Measurements from ENCODE around the gene EFCAB11. TPM values are rescaled to one million over a fixed set of nuclear protein-coding genes. Genes with fewer than 3 reads are reported as not detected.

Gene EFCAB11
- total RNA-seq, 4 donors from 2014 or later, result 3.2 to 5.1 (median 3.7) TPM

- 100% methylated on average over 1 of the region's 1 CpG for WGBS
- no peak for DNase-seq (ENCODE audit: low spot score in 2 of 2)
- peaks cover 11% of the 10 kb centered on the region for H3K4me1 ChIP-seq
- no peak overlapping the region for H3K4me3 ChIP-seq
- no peaks in the 10 kb centered on the region for H3K27me3 ChIP-seq
- H3K9me3 ChIP-seq, result no peaks in the 10 kb centered on the region
- no peak overlapping the region for H3K27ac ChIP-seq
- H3K36me3 ChIP-seq, result no peaks in the 10 kb centered on the region
- TF ChIP-seq EP300 (IDR thresholded peaks at IDR 0.05) (no peak), POLR2AphosphoS5 (IDR thresholded peaks at IDR 0.05) (no peak), POLR2A (IDR thresholded peaks at IDR 0.05) (no peak)
- TF ChIP-seq, protein P1, sequence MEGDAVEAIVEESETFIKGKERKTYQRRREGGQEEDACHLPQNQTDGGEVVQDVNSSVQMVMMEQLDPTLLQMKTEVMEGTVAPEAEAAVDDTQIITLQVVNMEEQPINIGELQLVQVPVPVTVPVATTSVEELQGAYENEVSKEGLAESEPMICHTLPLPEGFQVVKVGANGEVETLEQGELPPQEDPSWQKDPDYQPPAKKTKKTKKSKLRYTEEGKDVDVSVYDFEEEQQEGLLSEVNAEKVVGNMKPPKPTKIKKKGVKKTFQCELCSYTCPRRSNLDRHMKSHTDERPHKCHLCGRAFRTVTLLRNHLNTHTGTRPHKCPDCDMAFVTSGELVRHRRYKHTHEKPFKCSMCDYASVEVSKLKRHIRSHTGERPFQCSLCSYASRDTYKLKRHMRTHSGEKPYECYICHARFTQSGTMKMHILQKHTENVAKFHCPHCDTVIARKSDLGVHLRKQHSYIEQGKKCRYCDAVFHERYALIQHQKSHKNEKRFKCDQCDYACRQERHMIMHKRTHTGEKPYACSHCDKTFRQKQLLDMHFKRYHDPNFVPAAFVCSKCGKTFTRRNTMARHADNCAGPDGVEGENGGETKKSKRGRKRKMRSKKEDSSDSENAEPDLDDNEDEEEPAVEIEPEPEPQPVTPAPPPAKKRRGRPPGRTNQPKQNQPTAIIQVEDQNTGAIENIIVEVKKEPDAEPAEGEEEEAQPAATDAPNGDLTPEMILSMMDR (IDR thresholded peaks at IDR 0.05), result no peak
These were observed 97.6 kb downstream of the EFCAB11 start for GRCh38 chr14:89856871-89857345.

DNA sequence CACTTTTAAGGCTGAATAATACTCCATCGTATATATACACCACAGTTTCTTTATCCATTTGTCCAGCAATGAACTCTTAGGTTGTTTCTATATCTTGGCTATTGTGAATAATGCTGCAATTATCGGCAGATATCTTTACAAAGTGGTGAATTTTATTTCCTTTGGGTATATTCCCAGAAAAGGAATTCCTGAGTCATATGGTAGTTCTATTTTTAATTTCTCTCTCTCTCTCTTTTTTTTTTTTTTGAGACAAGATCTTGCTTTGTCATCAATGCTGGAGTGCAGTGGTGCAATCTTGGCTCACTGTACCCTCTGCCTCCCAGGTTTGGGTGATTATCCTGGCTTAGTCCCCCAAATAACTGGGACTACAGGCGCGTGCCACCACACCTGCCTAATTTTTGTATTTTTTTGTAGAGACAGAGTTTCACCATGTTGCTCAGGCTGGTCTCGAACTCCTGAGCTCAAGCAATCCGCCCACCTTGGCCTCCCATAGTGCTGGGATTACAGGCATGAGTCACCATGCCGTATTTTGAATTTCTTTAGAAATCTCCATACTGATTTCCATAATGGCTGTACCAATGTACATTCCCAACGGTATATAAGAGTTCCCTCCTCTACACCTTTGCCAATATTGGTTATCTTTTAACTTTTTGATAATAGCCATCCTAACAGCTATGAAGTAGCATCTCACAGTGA lies 98.4 kb downstream of the EFCAB11 start:
- no peak overlapping the region for H3K27ac ChIP-seq
- H3K36me3 ChIP-seq, result no peaks in the 10 kb centered on the region
- TF ChIP-seq, protein P1 (IDR thresholded peaks at IDR 0.05), result no peak
- TF ChIP-seq POLR2AphosphoS5 (IDR thresholded peaks at IDR 0.05) (no peak), EP300 (IDR thresholded peaks at IDR 0.05) (no peak), POLR2A (IDR thresholded peaks at IDR 0.05) (no peak)
- H3K27me3 ChIP-seq, result no peaks in the 10 kb centered on the region
- H3K4me1 ChIP-seq, result peaks cover 11% of the 10 kb centered on the region
- WGBS, result 66% methylated on average over 8 of the region's 8 CpGs
- DNase-seq (ENCODE audit: low spot score in 2 of 2), result no peak
- no peak overlapping the region for H3K4me3 ChIP-seq
- H3K9me3 ChIP-seq, result no peaks in the 10 kb centered on the region

DNA sequence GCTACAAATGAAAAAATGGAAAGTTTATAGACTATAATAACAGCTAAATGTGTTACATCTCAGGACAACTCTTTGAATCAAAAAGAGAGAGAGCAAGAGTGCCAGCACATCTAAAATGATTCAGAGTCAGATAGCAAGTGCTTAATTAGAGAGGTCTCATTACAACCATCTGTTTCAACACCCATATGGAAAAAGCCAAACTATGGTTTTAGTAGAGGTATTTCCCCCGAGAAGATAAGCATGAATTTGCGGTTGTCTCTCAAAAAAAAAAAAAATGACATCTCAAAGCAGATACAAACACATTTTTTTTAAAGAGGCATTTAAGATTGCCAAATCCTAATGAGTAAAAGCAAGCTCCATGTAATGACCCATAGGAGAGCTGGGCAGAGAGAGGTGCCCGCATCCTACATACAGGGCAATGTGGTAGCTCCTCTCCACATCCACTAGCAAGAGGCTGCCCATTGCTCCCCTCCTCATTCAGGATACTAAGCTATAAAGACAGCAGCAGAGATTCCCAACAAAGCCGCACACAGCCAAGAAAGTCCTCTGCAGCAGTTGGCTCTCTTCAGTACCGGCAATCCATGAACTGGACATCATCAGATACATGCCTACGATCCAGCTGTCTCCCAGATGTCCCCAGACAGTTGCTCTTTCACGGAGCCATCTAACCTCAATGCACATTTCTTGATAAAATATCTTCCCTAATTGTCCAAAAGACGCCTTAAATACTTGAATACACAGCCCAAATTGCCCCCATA lies 100.4 kb downstream of the EFCAB11 start:
- TF ChIP-seq, protein P1 (IDR thresholded peaks at IDR 0.05), result no peak
- TF ChIP-seq EP300 (IDR thresholded peaks at IDR 0.05), result no peak
- no peak for TF ChIP-seq POLR2A (IDR thresholded peaks at IDR 0.05)
- no peak for TF ChIP-seq POLR2AphosphoS5 (IDR thresholded peaks at IDR 0.05)
- Histone ChIP-seq H3K4me3 (no peak overlapping the region), H3K27me3 (no peaks in the 10 kb centered on the region), H3K27ac (no peak overlapping the region), H3K4me1 (peaks cover 11% of the 10 kb centered on the region), H3K9me3 (no peaks in the 10 kb centered on the region), H3K36me3 (no peaks in the 10 kb centered on the region)
- DNase-seq (ENCODE audit: low spot score in 2 of 2), result no peak
- WGBS, result 68% methylated on average over 8 of the region's 8 CpGs

DNA sequence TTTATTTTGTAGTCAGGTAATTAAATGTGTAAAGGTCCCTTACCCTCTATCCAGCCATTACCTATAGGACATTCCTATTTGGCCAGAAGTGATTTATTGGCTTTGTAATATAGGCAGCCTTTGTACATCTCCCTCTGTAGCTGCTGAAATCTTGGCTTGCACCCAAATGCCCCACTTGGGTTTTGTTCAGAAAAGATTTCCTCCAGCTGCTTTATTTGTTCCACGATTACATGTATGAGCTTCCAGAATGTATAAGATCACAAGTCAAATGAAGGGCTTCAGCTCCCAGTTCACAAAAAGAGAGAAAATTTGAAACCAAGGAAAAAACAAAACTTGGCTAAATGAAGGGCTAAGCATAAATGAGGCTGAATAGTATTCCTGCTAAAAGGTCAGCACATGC lies 103.4 kb downstream of the EFCAB11 start:
- Histone ChIP-seq H3K36me3 (no peaks in the 10 kb centered on the region), H3K27me3 (no peaks in the 10 kb centered on the region), H3K4me3 (no peak overlapping the region), H3K9me3 (no peaks in the 10 kb centered on the region), H3K27ac (no peak overlapping the region), H3K4me1 (peaks cover 10% of the 10 kb centered on the region)
- no peak for TF ChIP-seq POLR2A (IDR thresholded peaks at IDR 0.05)
- TF ChIP-seq, protein P1 (IDR thresholded peaks at IDR 0.05), result no peak
- no peak for TF ChIP-seq EP300 (IDR thresholded peaks at IDR 0.05)
- TF ChIP-seq POLR2AphosphoS5 (IDR thresholded peaks at IDR 0.05), result no peak
- WGBS, result 55% methylated on average over 1 of the region's 1 CpG
- no peak for DNase-seq (ENCODE audit: low spot score in 2 of 2)

GRCh38 chr14:89849931-89850330 lies 104.6 kb downstream of the EFCAB11 start:
- TF ChIP-seq, protein P1 (IDR thresholded peaks at IDR 0.05), result no peak
- TF ChIP-seq POLR2AphosphoS5 (IDR thresholded peaks at IDR 0.05), result no peak
- no peak for TF ChIP-seq EP300 (IDR thresholded peaks at IDR 0.05)
- no peak for TF ChIP-seq POLR2A (IDR thresholded peaks at IDR 0.05)
- no peaks in the 10 kb centered on the region for H3K36me3 ChIP-seq
- H3K4me3 ChIP-seq, result no peak overlapping the region
- no peak overlapping the region for H3K27ac ChIP-seq
- peaks cover 4% of the 10 kb centered on the region for H3K4me1 ChIP-seq
- H3K9me3 ChIP-seq, result no peaks in the 10 kb centered on the region
- H3K27me3 ChIP-seq, result no peaks in the 10 kb centered on the region
- DNase-seq (ENCODE audit: low spot score in 2 of 2), result no peak
- WGBS, result 83% methylated on average over 1 of the region's 1 CpG
